HCT116 (cell line): ENCODE results near the gene CADPS. TPM values are rescaled to one million over a fixed set of nuclear protein-coding genes. Genes with fewer than 3 reads are reported as not detected.

ENCODE experiments used
- ATAC-seq: fragments of 200-7000 bp; cut with Tn5 transposase; 2 replicates; pipeline ENCODE4 v1.9.1; 2020; ENCODE audit warnings: mild to moderate bottlenecking, moderate library complexity
- BruUV-seq: library from RNA; stranded (reverse); fragments of 400-500 nt; replicated peaks from 2 replicates; lab custom pipeline; 2021; lab: Mats Ljungman, UMichigan
- CTCF ChIA-PET: fragments of 300-600 bp; sonication (Branson Sonifier 250); formaldehyde crosslinking; loops from one replicate; lab custom pipeline; 2021; ENCODE audit warnings: antibody characterized with exemption; lab: Charles Lee
- POLR2A ChIA-PET: fragments of 300-600, 350-600 bp; sonication (Branson Sonifier 250); formaldehyde crosslinking; loops from one replicate; lab custom pipeline; 2021; ENCODE audit warnings: antibody characterized with exemption; lab: Charles Lee
- RAD21 ChIA-PET, 2 experiments: fragments of 300-600 bp; sonication (Branson Sonifier 250); formaldehyde crosslinking; loops; one replicate each; lab custom pipeline; 2023; ENCODE audit warnings: low total read pairs in 2 of 2; ENCODE audit not compliant: uncharacterized antibody in 2 of 2, unreplicated experiment in 2 of 2, low non-redundant PET in 1 of 2; lab: Charles Lee
- DNase-seq: peaks from one replicate; pipeline ENCODE4 v3.0.0-alpha.2; 2010; ENCODE audit warnings: low read depth, low spot score
- H2AFZ ChIP-seq: fragments of 200-600 bp; shearing (Covaris generic), sonication (generic); 2 replicates; pipeline ENCODE4 v1.6.1; 2017; ENCODE audit warnings: low read depth, mixed run types, mixed read lengths, antibody characterized with exemption, low read length; ENCODE audit not compliant: poor library complexity, severe bottlenecking
- H3K27ac ChIP-seq: 2 replicates; pipeline ENCODE4 v1.5.1; 2012; ENCODE audit warnings: low read depth, low read length
- H3K27me3 ChIP-seq: fragments of 200-600 bp; sonication (generic); 2 replicates; pipeline ENCODE4 v1.6.1; 2016; ENCODE audit warnings: mixed run types, low read length, mixed read lengths; ENCODE audit not compliant: insufficient read depth
- H3K36me3 ChIP-seq, 2 experiments: fragments of 200-500 bp in 1 of 2; fragments of 200-600 bp in 1 of 2; sonication (Bioruptor generic) in 1 of 2; sonication (generic) in 1 of 2; 2 replicates each; pipeline versions ENCODE4 v1.5.1 to v1.6.1; 2014 to 2016; ENCODE audit warnings: low read length in 2 of 2, inconsistent platforms in 1 of 2, mixed read lengths in 1 of 2, mixed run types in 1 of 2; ENCODE audit not compliant: insufficient read depth in 2 of 2, control insufficient read depth in 1 of 2
- H3K4me1 ChIP-seq, 2 experiments: fragments of 200-600 bp in 1 of 2; sonication (generic) in 1 of 2; 2 replicates each; pipeline versions ENCODE4 v1.5.1 to v1.6.1; 2012 to 2017; ENCODE audit warnings: low read length in 2 of 2, inconsistent platforms in 1 of 2, mild to moderate bottlenecking in 1 of 2, mixed read lengths in 1 of 2, mixed run types in 1 of 2, moderate library complexity in 1 of 2; ENCODE audit not compliant: insufficient read depth in 2 of 2, control insufficient read depth in 1 of 2
- H3K4me2 ChIP-seq: fragments of 200-600 bp; sonication (generic); 2 replicates; pipeline ENCODE4 v1.6.1; 2017; ENCODE audit warnings: mixed run types, low read length, mixed read lengths
- H3K4me3 ChIP-seq, 2 experiments: fragments of 200-600 bp in 1 of 2; sonication (generic) in 1 of 2; replicated peaks in 1 of 2; 2 replicates each; pipeline ENCODE4 v1.5.1; 2011 to 2016; ENCODE audit warnings: low read length in 2 of 2, control low read depth in 1 of 2, low read depth in 1 of 2, mild to moderate bottlenecking in 1 of 2, mixed read lengths in 1 of 2, mixed run types in 1 of 2
- H3K79me2 ChIP-seq: fragments of 200-600 bp; sonication (generic); 2 replicates; pipeline ENCODE4 v1.6.1; 2017; ENCODE audit warnings: mild to moderate bottlenecking, mixed run types, low read length, moderate library complexity, mixed read lengths; ENCODE audit not compliant: insufficient read depth
- H3K9ac ChIP-seq: fragments of 200-600 bp; sonication (generic); 2 replicates; pipeline ENCODE4 v1.6.1; 2016; ENCODE audit warnings: low read length, mixed read lengths
- H3K9me2 ChIP-seq: fragments of 200-600 bp; sonication (generic), shearing (Covaris generic); 2 replicates; pipeline ENCODE4 v1.6.1; 2017; ENCODE audit warnings: mixed run types, mild to moderate bottlenecking, moderate library complexity; ENCODE audit not compliant: insufficient read depth
- H3K9me3 ChIP-seq, 2 experiments: fragments of 200-500 bp in 1 of 2; fragments of 200-600 bp in 1 of 2; sonication (Bioruptor generic) in 1 of 2; sonication (generic) in 1 of 2; 2 replicates each; pipeline ENCODE4 v1.6.1; 2014 to 2017; ENCODE audit warnings: low read length in 2 of 2, mixed read lengths in 2 of 2, inconsistent platforms in 1 of 2, low read depth in 1 of 2, mild to moderate bottlenecking in 1 of 2, mixed run types in 1 of 2, moderate library complexity in 1 of 2; ENCODE audit not compliant: control insufficient read depth in 1 of 2, insufficient read depth in 1 of 2
- H4K20me1 ChIP-seq: fragments of 200-600 bp; sonication (generic), shearing (Covaris generic); 2 replicates; pipeline ENCODE4 v1.6.1; 2017; ENCODE audit warnings: mixed run types, mild to moderate bottlenecking, moderate library complexity; ENCODE audit not compliant: insufficient read depth
- CBX3 ChIP-seq: IDR thresholded peaks from 2 replicates; pipeline ENCODE4 v1.6.1; 2012; ENCODE audit warnings: low read depth
- CEBPB ChIP-seq: IDR thresholded peaks from 2 replicates; pipeline ENCODE4 v1.6.1; 2012; ENCODE audit warnings: low read depth
- CTCF ChIP-seq, 3 experiments: fragments of 200-600 bp in 1 of 3; sonication (generic) in 1 of 3; IDR thresholded peaks in 2 of 3; conservative IDR thresholded peaks in 1 of 3; 2 replicates each; pipeline ENCODE4 v1.5.1; 2012 to 2017; ENCODE audit warnings: low read depth in 2 of 3, low read length in 2 of 3, antibody characterized with exemption in 1 of 3, borderline replicate concordance in 1 of 3, control low read depth in 1 of 3, mild to moderate bottlenecking in 1 of 3, mixed read lengths in 1 of 3, mixed run types in 1 of 3, moderate library complexity in 1 of 3; ENCODE audit not compliant: insufficient read depth in 1 of 3
- ELF1 ChIP-seq: IDR thresholded peaks from 2 replicates; pipeline ENCODE4 v1.6.1; 2012; ENCODE audit warnings: low read depth, borderline replicate concordance
- EZH2 ChIP-seq: fragments of 200-600 bp; sonication (generic); IDR thresholded peaks from 2 replicates; pipeline ENCODE4 v1.6.1; 2017; ENCODE audit warnings: antibody characterized with exemption, mixed run types
- FOSL1 ChIP-seq: IDR thresholded peaks from 2 replicates; pipeline ENCODE4 v1.6.1; 2012; ENCODE audit warnings: low read depth
- JUND ChIP-seq: IDR thresholded peaks from 2 replicates; pipeline ENCODE4 v1.6.1; 2012
- MAX ChIP-seq: IDR thresholded peaks from 2 replicates; pipeline ENCODE4 v1.6.1; 2012
- POLR2A ChIP-seq: IDR thresholded peaks from 2 replicates; pipeline ENCODE4 v1.7.0; 2011; ENCODE audit warnings: borderline replicate concordance; ENCODE audit not compliant: insufficient read depth, insufficient read length; ENCODE audit errors: extremely low read depth
- REST ChIP-seq: IDR thresholded peaks from 2 replicates; pipeline ENCODE4 v1.6.1; 2012; ENCODE audit warnings: low read depth
- YY1 ChIP-seq: IDR thresholded peaks from 2 replicates; pipeline ENCODE4 v1.6.1; 2011; ENCODE audit warnings: low read length, low read depth, moderate library complexity, mild to moderate bottlenecking; ENCODE audit not compliant: insufficient replicate concordance; ENCODE audit errors: extremely low read depth
- intact Hi-C: fragments of 100-400 bp; cut with micrococcal nuclease; formaldehyde crosslinking; loops from 2 replicates; pipeline ENCODE4 v1.10.0; 2022
- total RNA-seq: library from RNA; stranded (reverse); gene quantifications from one replicate; pipeline ENCODE4 v1.2.1, GENCODE V29; 2021; ENCODE audit not compliant: unreplicated experiment

CADPS gene
- total RNA-seq, 1 experiment from 2014 or later, result not detected

GRCh38 chr3:62370112-62370857 lies 504.9 kb downstream of the CADPS start:
- ChIA-PET POLR2A (no interaction called here), RAD21 (no interaction called here), CTCF (no interaction called here)
- TF ChIP-seq EZH2 (no peak), CEBPB (no peak), ELF1 (no peak), JUND (no peak), YY1 (no peak), CTCF (IDR thresholded peaks at IDR 0.05 in 2 of 3, conservative IDR thresholded peaks at IDR 0.05 in 1 of 3; ENCODE audit: borderline replicate concordance in 1 of 3, insufficient read depth in 1 of 3, low read depth in 2 of 3, low read length in 2 of 3) (no peak), POLR2A (no peak), MAX (no peak)
- Histone ChIP-seq H3K9me3 (no peaks in the 10 kb centered on the region), H3K27me3 (peaks cover 18% of the 10 kb centered on the region), H4K20me1 (no peaks in the 10 kb centered on the region), H3K4me1 (no peaks in the 10 kb centered on the region), H3K4me3 (no peak overlapping the region), H3K27ac (no peak overlapping the region), H3K79me2 (no peaks in the 10 kb centered on the region), H3K9ac (no peak overlapping the region), H2AFZ (no peak overlapping the region), H3K4me2 (no peak overlapping the region), H3K9me2 (no peaks in the 10 kb centered on the region), H3K36me3 (no peaks in the 10 kb centered on the region)
- intact Hi-C loops, result no loop called here
- ATAC-seq (no peak), DNase-seq (no peak)
- BruUV-seq, result no TSS peak

GRCh38 chr3:62369476-62369743 lies 505.8 kb downstream of the CADPS start:
- intact Hi-C loops, result no loop called here
- no TSS peak for BruUV-seq
- no peak overlapping the region for H3K4me2 ChIP-seq
- no peaks in the 10 kb centered on the region for H4K20me1 ChIP-seq
- no peaks in the 10 kb centered on the region for H3K9me3 ChIP-seq
- ChIA-PET CTCF (no interaction called here), RAD21 (no interaction called here), POLR2A (no interaction called here)
- no peaks in the 10 kb centered on the region for H3K36me3 ChIP-seq
- H3K9me2 ChIP-seq, result no peaks in the 10 kb centered on the region
- H3K27ac ChIP-seq, result no peak overlapping the region
- H2AFZ ChIP-seq, result no peak overlapping the region
- H3K27me3 ChIP-seq, result peaks cover 10% of the 10 kb centered on the region
- ATAC-seq (no peak), DNase-seq (no peak)
- H3K4me3 ChIP-seq, result no peak overlapping the region
- no peaks in the 10 kb centered on the region for H3K4me1 ChIP-seq
- no peak overlapping the region for H3K9ac ChIP-seq
- no peaks in the 10 kb centered on the region for H3K79me2 ChIP-seq
- TF ChIP-seq REST, result no peak
- TF ChIP-seq POLR2A, result no peak
- TF ChIP-seq CBX3, result no peak
- no peak for TF ChIP-seq FOSL1
- no peak for TF ChIP-seq MAX
- TF ChIP-seq EZH2, result no peak
- no peak for TF ChIP-seq YY1
